GM18511 (cell line): ENCODE data around the gene EPHA3.

Source experiments
- ATAC-seq: cut with Tn5 transposase; IDR thresholded peaks from one replicate; pipeline ENCODE4 v1.9.1; 2021; ENCODE audit warnings: mild to moderate bottlenecking, moderate library complexity; ENCODE audit not compliant: unreplicated experiment

EPHA3 gene

DNA sequence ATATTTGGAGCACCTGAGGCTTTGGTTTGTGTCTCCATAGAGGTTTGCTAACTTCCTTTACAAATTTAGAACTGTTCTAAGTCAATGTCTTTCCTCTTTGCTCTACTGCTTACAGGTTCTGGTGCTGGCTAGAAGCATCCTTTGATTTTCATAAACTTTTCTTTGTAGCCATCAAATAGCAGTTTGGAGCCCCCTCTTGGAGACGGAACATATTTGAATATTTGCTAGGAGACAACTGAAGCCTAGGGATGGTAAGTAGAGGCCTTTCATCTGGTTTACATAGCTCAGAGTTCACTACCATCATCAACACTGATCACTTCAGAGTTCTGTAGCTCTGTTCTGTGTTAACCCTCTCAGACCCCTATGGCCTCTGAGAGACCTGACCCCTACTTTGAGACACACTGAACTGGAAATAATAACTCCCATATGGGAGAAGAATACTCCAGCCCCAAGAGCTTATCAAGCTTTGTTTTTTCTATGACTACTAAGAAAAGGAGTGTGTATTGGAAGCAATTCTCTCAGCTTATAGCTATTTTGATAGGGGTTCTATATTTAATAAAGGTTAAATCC lies 420.4 kb downstream of the EPHA3 start:
- ATAC-seq = no peak
